GM12878 (cell line): ENCODE data around the gene ABCA7. TPM values are rescaled to one million over a fixed set of nuclear protein-coding genes. Genes with fewer than 3 reads are reported as not detected.

Source experiments
- ATAC-seq: fragments of 200-7000 bp; cut with Tn5 transposase; 3 replicates; pipeline ENCODE4 v1.9.1; 2020; ENCODE audit warnings: mild to moderate bottlenecking, moderate library complexity
- BruUV-seq: library from RNA; stranded (reverse); fragments of 400-500 nt; replicated peaks from 2 replicates; lab custom pipeline; 2021; lab: Mats Ljungman, UMichigan
- CTCF ChIA-PET: fragments of 300-600 bp; sonication (Branson Sonifier 250); formaldehyde crosslinking; extraction: SDS; loops from one replicate; lab custom pipeline; 2021; ENCODE audit warnings: inconsistent platforms; lab: Yijun Ruan, JAX
- POLR2A ChIA-PET: fragments of 350-600 bp; formaldehyde crosslinking; extraction: SDS; loops from one replicate; lab custom pipeline; 2021; ENCODE audit warnings: inconsistent platforms; lab: Charles Lee
- RAD21 ChIA-PET: fragments of 300-600 bp; sonication (Branson Sonifier 250); formaldehyde crosslinking; loops from one replicate; lab custom pipeline; 2023; ENCODE audit warnings: antibody characterized with exemption; ENCODE audit not compliant: unreplicated experiment; lab: Charles Lee
- SMC1A ChIA-PET: fragments of 300-600 bp; sonication (Branson Sonifier 250); formaldehyde crosslinking; loops from one replicate; lab custom pipeline; 2023; ENCODE audit not compliant: unreplicated experiment, uncharacterized antibody; lab: Charles Lee
- DNase-seq: peaks from one replicate; pipeline ENCODE4 v3.0.0-alpha.2; 2011; ENCODE audit warnings: low read depth, low spot score
- FAIRE-seq: peaks from 3 replicates; lab custom pipeline; 2011; peaks lifted over from hg19 to GRCh38; lab: Jason Lieb, UNC
- H2AFZ ChIP-seq: 2 replicates; pipeline ENCODE4 v1.6.0; 2011; ENCODE audit warnings: low read depth, low read length, control low read depth; ENCODE audit not compliant: control insufficient read depth
- H3K27ac ChIP-seq: 2 replicates; pipeline ENCODE4 v1.5.1; 2011; ENCODE audit warnings: control low read depth; ENCODE audit not compliant: control insufficient read depth, insufficient read depth
- H3K27me3 ChIP-seq, 2 experiments: replicated peaks in 1 of 2; 2 replicates each; pipeline versions ENCODE4 v1.6.0 to v1.6.1; 2011; ENCODE audit warnings: low read length in 1 of 2; ENCODE audit not compliant: control insufficient read depth in 2 of 2, insufficient read depth in 2 of 2
- H3K36me3 ChIP-seq, 2 experiments: 2 replicates each; pipeline ENCODE4 v1.5.1; 2011; ENCODE audit warnings: low read length in 1 of 2; ENCODE audit not compliant: control insufficient read depth in 2 of 2, insufficient read depth in 2 of 2
- H3K4me1 ChIP-seq: 2 replicates; pipeline ENCODE4 v1.6.1; 2011; ENCODE audit warnings: mild to moderate bottlenecking, low read length, moderate library complexity, mixed read lengths; ENCODE audit not compliant: control insufficient read depth, insufficient read depth
- H3K4me2 ChIP-seq: 2 replicates; pipeline ENCODE4 v1.6.0; 2011; ENCODE audit warnings: control low read depth; ENCODE audit not compliant: control insufficient read depth, insufficient read depth
- H3K4me3 ChIP-seq: fragments of 200-600 bp; sonication (generic); 2 replicates; pipeline ENCODE4 v1.5.1; 2016
- H3K79me2 ChIP-seq: 2 replicates; pipeline ENCODE4 v1.6.0; 2011; ENCODE audit warnings: low read length; ENCODE audit not compliant: control insufficient read depth, insufficient read depth
- H3K9ac ChIP-seq: 2 replicates; pipeline ENCODE4 v1.8.0; 2011; ENCODE audit warnings: low read length, control low read depth, mixed read lengths; ENCODE audit not compliant: control insufficient read depth, insufficient read depth
- H3K9me3 ChIP-seq: replicated peaks from 3 replicates; pipeline ENCODE4 v1.5.1; 2011; ENCODE audit warnings: mild to moderate bottlenecking, low read length; ENCODE audit not compliant: control insufficient read depth, insufficient read depth
- H4K20me1 ChIP-seq: 2 replicates; pipeline ENCODE4 v1.6.0; 2011; ENCODE audit not compliant: control insufficient read depth, insufficient read depth
- BCL3 ChIP-seq: IDR thresholded peaks from 2 replicates; pipeline ENCODE4 v1.6.1; 2011; ENCODE audit warnings: borderline replicate concordance, low read depth, mild to moderate bottlenecking, moderate library complexity, low read length; ENCODE audit not compliant: insufficient read depth, poor library complexity, severe bottlenecking
- BHLHE40 ChIP-seq, 2 experiments: fragments of 450-650 bp in 1 of 2; IDR thresholded peaks; 2 replicates each; pipeline ENCODE4 v1.6.1; 2011 to 2017; ENCODE audit warnings: low read depth in 2 of 2, borderline replicate concordance in 1 of 2, improper control_type of control experiment in 1 of 2, low read length in 1 of 2, mild to moderate bottlenecking in 1 of 2
- CTCF ChIP-seq, 3 experiments: IDR thresholded peaks in 2 of 3; conservative IDR thresholded peaks in 1 of 3; 2 replicates each; pipeline ENCODE4 v1.5.1; 2011; ENCODE audit warnings: low read depth in 3 of 3, low read length in 3 of 3, mild to moderate bottlenecking in 3 of 3, control low read depth in 2 of 3, moderate library complexity in 2 of 3, inconsistent platforms in 1 of 3, mixed read lengths in 1 of 3; ENCODE audit not compliant: control insufficient read depth in 2 of 3, insufficient read depth in 1 of 3; ENCODE audit errors: extremely low read depth in 1 of 3
- E4F1 ChIP-seq: fragments of 450-650 bp; IDR thresholded peaks from 2 replicates; pipeline ENCODE4 v1.6.1; 2018; ENCODE audit warnings: borderline replicate concordance, mild to moderate bottlenecking; ENCODE audit not compliant: partially characterized antibody
- FOXK2 ChIP-seq: fragments of 450-650 bp; IDR thresholded peaks from 2 replicates; pipeline ENCODE4 v1.6.1; 2017; ENCODE audit warnings: mild to moderate bottlenecking, moderate library complexity
- GATAD2B ChIP-seq: fragments of 450-650 bp; conservative IDR thresholded peaks from 2 replicates; pipeline ENCODE4 v1.6.1; 2017; ENCODE audit warnings: low read depth, mild to moderate bottlenecking, moderate library complexity
- HDAC6 ChIP-seq: fragments of 200-600 bp; sonication (generic); IDR thresholded peaks from one replicate; pipeline ENCODE4 v1.8.0; 2017; ENCODE audit warnings: antibody characterized with exemption; ENCODE audit not compliant: unreplicated experiment
- PBX3 ChIP-seq: IDR thresholded peaks from 2 replicates; pipeline ENCODE4 v1.6.1; 2011; ENCODE audit warnings: mild to moderate bottlenecking, low read depth, low read length, moderate library complexity; ENCODE audit not compliant: insufficient replicate concordance
- POLR2A ChIP-seq: IDR thresholded peaks from 2 replicates; pipeline ENCODE4 v1.6.1; 2011; ENCODE audit warnings: low read depth, mild to moderate bottlenecking, low read length
- ZNF592 ChIP-seq: fragments of 450-650 bp; IDR thresholded peaks from 2 replicates; pipeline ENCODE4 v1.6.1; 2017; ENCODE audit warnings: mild to moderate bottlenecking, moderate library complexity
- ZSCAN29 ChIP-seq: fragments of 450-650 bp; IDR thresholded peaks from 2 replicates; pipeline ENCODE4 v1.6.1; 2017; ENCODE audit warnings: mild to moderate bottlenecking, moderate library complexity
- WGBS: methylation state at CpG from one replicate; pipeline ENCODE4 v1.1.6; 2016; ENCODE audit warnings: low lambda C conversion rate; ENCODE audit not compliant: insufficient replicate concordance, insufficient coverage; ENCODE audit errors: missing lambda C conversion rate; 5-methylcytosine and 5-hydroxymethylcytosine counted together
- in situ Hi-C: fragments of 300-500 bp; cut with MboI; formaldehyde crosslinking; loops from 9 replicates; pipeline ENCODE4 v1.14.3; 2018; ENCODE audit warnings: mixed read lengths
- intact Hi-C: fragments of 100-400 bp; cut with micrococcal nuclease; formaldehyde crosslinking; loops from one replicate; pipeline ENCODE4 v1.14.2; 2022; ENCODE audit not compliant: unreplicated experiment
- polyA plus RNA-seq, 11 experiments: library from polyadenylated mRNA; depleted of rRNA in 4 of 11; unstranded in 6 of 11; stranded (reverse) in 5 of 11; fragments of >200 nt; fragmentation: Nextera tagmentation in 4 of 11; fragmentation: Illumina TruSeq in 1 of 11; extraction: Ambion mirVana in 4 of 11; extraction: Trizol in 1 of 11; gene quantifications; 1 replicate in 1 of 11; 2 replicates in 10 of 11; pipeline versions ENCODE4 v1.2.1 to v1.2.3, GENCODE V29; 2011 to 2016; ENCODE audit warnings: inconsistent platforms in 2 of 11, missing spikeins in 2 of 11, low read depth in 1 of 11
- total RNA-seq, 4 experiments: library from RNA; depleted of rRNA in 3 of 4; stranded (reverse); fragments of >200 nt in 3 of 4; fragmentation: Illumina TruSeq in 1 of 4; extraction: Trizol in 1 of 4; gene quantifications; 2 replicates each; pipeline versions ENCODE4 v1.2.1 to v1.2.3, GENCODE V29; 2013 to 2021

Gene ABCA7
- total and polyA plus RNA-seq, 10 of the 15 experiments (the other 5 are each of a cell fraction or from before 2014, with no cell fraction given): 1.0 to 49.5 (median 14.8) TPM

GRCh38 chr19:1097810-1098176 is 57.9 kb downstream of the ABCA7 start:
- in situ Hi-C loops: no loop called here
- no TSS peak for BruUV-seq
- ChIA-PET RAD21 (interaction anchor here (0.9 kb wide), 1 partner anchor 16 kb away, joined by 4 read pairs; no protein-coding TSS in a partner anchor), CTCF (interaction anchor here (1.2 kb wide), 1 partner anchor 10 kb away, joined by 3 read pairs; no protein-coding TSS in a partner anchor), POLR2A (interaction anchor here (0.6 to 2.1 kb wide), 4 partner anchors 15 to 89 kb away, joined by 3 to 7 read pairs (median 4); partner anchors contain the start of gene CNN2), SMC1A (interaction anchor here (1.4 kb wide), 1 partner anchor 29 kb away, joined by 3 read pairs; no protein-coding TSS in a partner anchor)
- no peaks in the 10 kb centered on the region; the same call in 2 of the 3 replicates for H3K9me3 ChIP-seq
- no peaks in the 10 kb centered on the region for H3K27me3 ChIP-seq
- H3K79me2 ChIP-seq: peaks cover 24% of the 10 kb centered on the region
- peaks cover 35% of the 10 kb centered on the region for H3K4me1 ChIP-seq
- no peak for DNase-seq
- FAIRE-seq: no peak
- no peak overlapping the region for H3K4me2 ChIP-seq
- WGBS: 92% methylated on average over 7 of the region's 7 CpGs
- no peak overlapping the region for H3K4me3 ChIP-seq
- no peak for ATAC-seq
- intact Hi-C loops: no loop called here
- H2AFZ ChIP-seq: no peak overlapping the region
- H4K20me1 ChIP-seq: no peaks in the 10 kb centered on the region
- no peak overlapping the region for H3K27ac ChIP-seq
- peaks cover 0 to 4% of the 10 kb centered on the region in 2 experiments; a peak in 1 of 4 replicates for H3K36me3 ChIP-seq
- no peak overlapping the region for H3K9ac ChIP-seq
- TF ChIP-seq PBX3 (no peak), BHLHE40 (IDR thresholded peaks at IDR 0.05; ENCODE audit: borderline replicate concordance in 1 of 2, low read depth in 2 of 2, low read length in 1 of 2) (no peak), CTCF (IDR thresholded peaks at IDR 0.05 in 2 of 3, conservative IDR thresholded peaks at IDR 0.05 in 1 of 3; ENCODE audit: control insufficient read depth in 2 of 3, extremely low read depth in 1 of 3, insufficient read depth in 1 of 3, low read depth in 3 of 3, low read length in 3 of 3) (no peak), POLR2A (no peak), FOXK2 (no peak), ZSCAN29 (no peak), HDAC6 (no peak), ZNF592 (no peak), BCL3 (no peak), E4F1 (no peak), GATAD2B (no peak)
